ENCODE measurements around the gene ASPG. TPM values are rescaled to one million over a fixed set of nuclear protein-coding genes. Genes with fewer than 3 reads are reported as not detected.

ASPG gene
- total and polyA plus RNA-seq, 2 donors (not counting 3 experiments of a cell fraction or from before 2014, with no cell fraction given) = not detected

DNA sequence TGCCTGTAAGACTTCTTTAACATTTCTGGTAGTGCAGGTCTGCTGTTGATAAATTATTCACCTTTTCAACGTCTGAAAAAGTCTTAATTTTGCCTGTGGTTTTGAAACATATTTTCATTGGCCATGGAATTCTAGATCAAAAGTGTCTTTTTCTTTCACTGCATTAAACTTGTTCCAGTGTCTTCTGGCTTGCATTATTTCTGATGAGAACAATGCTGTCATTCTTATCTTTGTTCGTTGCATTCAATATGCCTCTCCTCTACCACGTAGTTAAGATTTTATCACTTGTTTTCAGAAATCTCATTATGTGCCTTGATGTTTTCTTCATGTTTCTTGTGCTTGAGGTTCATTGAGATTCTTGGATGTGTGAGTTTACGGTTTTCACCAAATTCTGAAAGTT is 39.5 kb downstream of the ASPG start:
- no peak overlapping the region for H3K27ac ChIP-seq (ENCODE audit: insufficient read depth, low read depth, low read length)
- H3K4me2 ChIP-seq (ENCODE audit: insufficient read depth, low read length) = no peak overlapping the region
- dilution Hi-C loops (cut with MboI; ENCODE audit: extremely low pct_ligation_motif_present, low sequenced_read_pairs) = no loop called here
- no peaks in the 10 kb centered on the region for H3K4me1 ChIP-seq (ENCODE audit: control insufficient read depth, extremely low read depth, insufficient read depth, low read length)
- FAIRE-seq = no peak
- intact Hi-C loops (cut with micrococcal nuclease) = no loop called here
- H2AFZ ChIP-seq (ENCODE audit: low read depth, low read length) = no peak overlapping the region
- H4K20me1 ChIP-seq (replicated peaks; ENCODE audit: control insufficient read depth, extremely low read depth, insufficient read depth, low read length) = no peaks in the 10 kb centered on the region
- TF ChIP-seq MYC (IDR thresholded peaks at IDR 0.05; ENCODE audit: low read depth, low read length) (no peak), FOS (IDR thresholded peaks at IDR 0.05; ENCODE audit: borderline replicate concordance, insufficient read depth, low read length) (no peak), GATA2 (IDR thresholded peaks at IDR 0.05; ENCODE audit: insufficient read depth, insufficient read length, low read depth, low read length) (no peak), EZH2 (IDR thresholded peaks at IDR 0.05; ENCODE audit: borderline replicate concordance, low read depth, low read length, severe bottlenecking) (no peak), POLR2AphosphoS5 (IDR thresholded peaks at IDR 0.05; ENCODE audit: insufficient read depth, low read depth, low read length) (no peak), POLR2A (IDR thresholded peaks at IDR 0.05; ENCODE audit: low read depth, low read length) (no peak), JUN (IDR thresholded peaks at IDR 0.05; ENCODE audit: borderline replicate concordance, insufficient read depth, insufficient read length, low read depth) (no peak)
- TF ChIP-seq, protein P1, sequence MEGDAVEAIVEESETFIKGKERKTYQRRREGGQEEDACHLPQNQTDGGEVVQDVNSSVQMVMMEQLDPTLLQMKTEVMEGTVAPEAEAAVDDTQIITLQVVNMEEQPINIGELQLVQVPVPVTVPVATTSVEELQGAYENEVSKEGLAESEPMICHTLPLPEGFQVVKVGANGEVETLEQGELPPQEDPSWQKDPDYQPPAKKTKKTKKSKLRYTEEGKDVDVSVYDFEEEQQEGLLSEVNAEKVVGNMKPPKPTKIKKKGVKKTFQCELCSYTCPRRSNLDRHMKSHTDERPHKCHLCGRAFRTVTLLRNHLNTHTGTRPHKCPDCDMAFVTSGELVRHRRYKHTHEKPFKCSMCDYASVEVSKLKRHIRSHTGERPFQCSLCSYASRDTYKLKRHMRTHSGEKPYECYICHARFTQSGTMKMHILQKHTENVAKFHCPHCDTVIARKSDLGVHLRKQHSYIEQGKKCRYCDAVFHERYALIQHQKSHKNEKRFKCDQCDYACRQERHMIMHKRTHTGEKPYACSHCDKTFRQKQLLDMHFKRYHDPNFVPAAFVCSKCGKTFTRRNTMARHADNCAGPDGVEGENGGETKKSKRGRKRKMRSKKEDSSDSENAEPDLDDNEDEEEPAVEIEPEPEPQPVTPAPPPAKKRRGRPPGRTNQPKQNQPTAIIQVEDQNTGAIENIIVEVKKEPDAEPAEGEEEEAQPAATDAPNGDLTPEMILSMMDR (IDR thresholded peaks at IDR 0.05; ENCODE audit: extremely low read depth in 1 of 2, insufficient read depth in 1 of 2, low read depth in 1 of 2, low read length in 2 of 2) = no peak
- TF ChIP-seq, protein P2, sequence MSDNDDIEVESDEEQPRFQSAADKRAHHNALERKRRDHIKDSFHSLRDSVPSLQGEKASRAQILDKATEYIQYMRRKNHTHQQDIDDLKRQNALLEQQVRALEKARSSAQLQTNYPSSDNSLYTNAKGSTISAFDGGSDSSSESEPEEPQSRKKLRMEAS (IDR thresholded peaks at IDR 0.05; ENCODE audit: insufficient read depth, insufficient read length) = no peak
- BruUV-seq (replicated peaks) = no TSS peak
- H3K79me2 ChIP-seq (ENCODE audit: control insufficient read depth, insufficient read depth, low read length) = no peaks in the 10 kb centered on the region
- H3K9ac ChIP-seq (replicated peaks; ENCODE audit: extremely low read depth, insufficient read depth, low read length) = no peak overlapping the region
- H3K36me3 ChIP-seq (ENCODE audit: control insufficient read depth in 2 of 2, extremely low read depth in 1 of 2, insufficient read depth in 2 of 2, low read length in 2 of 2) = no peaks in the 10 kb centered on the region
- DNase-seq (ENCODE audit: low read depth, low spot score) = no peak
- no peaks in the 10 kb centered on the region for H3K9me1 ChIP-seq (replicated peaks; ENCODE audit: control insufficient read depth, extremely low read depth, insufficient read depth, low read length)
- H3K9me3 ChIP-seq (replicated peaks; ENCODE audit: control insufficient read depth, insufficient read depth, low read length) = no peaks in the 10 kb centered on the region
- peaks cover 0 to 2% of the 10 kb centered on the region in 2 experiments for H3K27me3 ChIP-seq (ENCODE audit: control insufficient read depth in 2 of 2, insufficient read depth in 2 of 2, low read length in 2 of 2)
- CTCF ChIA-PET = no interaction called here
- H3K4me3 ChIP-seq (replicated peaks in 1 of 3; ENCODE audit: insufficient read depth in 1 of 3, low read depth in 1 of 3, low read length in 3 of 3) = no peak overlapping the region
- POLR2A ChIA-PET = no interaction called here

Data from endothelial cell of umbilical vein (primary cell).